HG03521 (cell line): Measurements from ENCODE around the gene PLEK2.
"Not testable (repeated sequence)": the region's sequence is repeated elsewhere in the genome, so short reads cannot be mapped to it uniquely, and the experiment has no call there.

Experiments
- ATAC-seq: cut with Tn5 transposase; IDR thresholded peaks from one replicate; pipeline ENCODE4 v1.9.1; 2021; ENCODE audit warnings: mild to moderate bottlenecking, moderate library complexity; ENCODE audit not compliant: unreplicated experiment

PLEK2 gene

DNA sequence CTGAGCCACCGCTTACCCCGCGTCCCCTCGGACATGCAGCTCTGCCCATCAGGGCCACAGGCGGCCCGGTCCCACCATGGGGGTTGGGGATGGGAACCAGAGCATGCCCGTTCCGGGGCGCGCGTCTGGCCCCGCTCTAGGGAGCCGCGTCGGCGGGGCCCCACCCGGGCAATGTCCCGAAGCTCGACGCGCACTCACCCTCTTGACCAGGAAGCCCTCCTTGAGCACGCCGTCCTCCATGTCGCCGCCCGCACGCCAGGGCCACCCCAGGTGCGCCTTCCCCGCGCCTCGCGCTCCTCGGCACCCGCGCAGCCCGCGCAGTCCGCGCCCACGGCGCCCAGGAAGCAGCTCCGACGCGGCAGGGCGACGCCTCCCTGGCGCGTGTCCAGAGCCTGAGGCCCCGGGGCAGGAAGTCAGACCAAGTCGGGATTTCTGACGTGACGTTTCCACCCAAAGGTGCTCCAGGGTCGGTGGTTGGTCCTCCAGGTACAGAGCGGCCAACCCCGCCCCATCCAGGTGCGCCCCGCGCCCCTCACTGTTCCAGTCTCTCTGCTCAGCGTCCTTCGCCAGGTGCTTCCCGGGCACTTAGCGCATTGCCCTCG, at the start of gene PLEK2:
Gene PLEK2, minus strand, starts transcription at position 346 of the 602 bp plus-strand sequence. Its CDS starts 106 bp downstream, at position 240.
- ATAC-seq: no peak

DNA sequence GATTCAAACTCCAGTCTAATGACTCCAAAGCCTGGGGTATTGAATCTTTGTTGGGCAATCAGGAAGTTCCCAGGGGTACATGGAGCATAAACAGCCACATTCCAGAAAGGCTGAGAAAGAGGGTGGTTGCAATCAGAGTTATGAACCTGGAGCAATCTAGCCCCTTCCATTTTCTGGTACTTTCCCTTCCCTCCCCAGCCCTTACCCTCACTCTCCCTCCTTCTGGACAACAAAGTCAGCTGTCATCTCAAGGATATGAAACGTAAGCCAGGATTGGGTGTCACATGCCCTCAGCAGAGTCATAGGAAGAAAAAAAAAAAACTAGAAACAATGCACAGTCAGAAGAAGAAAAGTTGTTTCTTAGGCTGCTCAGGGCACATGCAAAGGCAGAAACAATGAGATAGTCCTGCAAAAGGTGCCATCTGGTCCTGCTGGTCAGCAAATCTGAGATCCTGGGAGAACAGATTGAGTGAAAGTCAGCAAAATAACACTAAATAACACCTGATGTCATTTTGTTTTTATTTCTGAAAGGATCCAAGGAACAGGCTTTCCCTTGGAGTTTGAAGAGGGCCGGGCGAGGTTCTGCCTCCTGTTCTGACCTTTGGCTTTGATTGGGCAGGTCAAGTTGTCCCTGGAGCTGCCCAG, 49.5 kb upstream of the PLEK2 start:
- ATAC-seq: no peak

- no peak for ATAC-seq
Measured at GRCh38 chr14:67459336-67459735, 47.4 kb upstream of the PLEK2 start.

- no peak for ATAC-seq
Measured at GRCh38 chr14:67457782-67458181, 45.8 kb upstream of the PLEK2 start.

GRCh38 chr14:67456732-67457131, 44.8 kb upstream of the PLEK2 start:
- no peak for ATAC-seq

DNA sequence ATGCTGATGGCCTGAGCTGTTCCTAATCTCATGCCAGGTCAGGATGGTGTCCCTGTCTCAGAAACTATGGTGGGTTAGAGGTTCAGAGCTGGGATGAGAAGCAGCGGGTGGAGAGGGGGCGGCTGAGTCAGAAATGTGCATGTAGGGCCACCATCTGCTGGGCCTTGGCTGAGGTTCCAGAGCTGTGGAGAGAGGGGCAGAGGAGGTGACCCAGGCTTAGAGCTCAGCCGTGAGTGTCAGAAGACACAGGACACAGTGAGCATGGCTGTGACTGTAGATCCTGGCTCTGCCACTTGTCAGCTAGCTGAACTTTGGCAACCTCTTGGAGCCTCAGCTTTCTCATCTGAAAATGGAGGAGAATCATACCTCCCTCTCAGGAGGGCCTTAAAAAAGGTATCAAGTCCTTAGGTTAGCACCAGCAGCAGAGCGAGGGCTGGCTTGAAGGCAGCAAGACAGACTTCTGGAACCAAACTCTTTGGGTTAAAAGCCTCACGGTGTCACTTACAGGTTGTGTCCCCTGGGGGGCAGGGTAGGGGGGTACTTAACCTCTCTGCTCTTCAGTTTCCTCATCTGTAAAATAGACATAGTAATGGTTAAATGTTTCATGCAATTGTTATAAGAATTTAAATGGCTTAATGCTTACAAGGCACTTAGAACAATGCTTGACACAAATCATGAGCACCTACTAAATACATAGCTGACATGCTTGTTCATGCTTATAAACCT, 41.8 kb upstream of the PLEK2 start:
- no peak for ATAC-seq

DNA sequence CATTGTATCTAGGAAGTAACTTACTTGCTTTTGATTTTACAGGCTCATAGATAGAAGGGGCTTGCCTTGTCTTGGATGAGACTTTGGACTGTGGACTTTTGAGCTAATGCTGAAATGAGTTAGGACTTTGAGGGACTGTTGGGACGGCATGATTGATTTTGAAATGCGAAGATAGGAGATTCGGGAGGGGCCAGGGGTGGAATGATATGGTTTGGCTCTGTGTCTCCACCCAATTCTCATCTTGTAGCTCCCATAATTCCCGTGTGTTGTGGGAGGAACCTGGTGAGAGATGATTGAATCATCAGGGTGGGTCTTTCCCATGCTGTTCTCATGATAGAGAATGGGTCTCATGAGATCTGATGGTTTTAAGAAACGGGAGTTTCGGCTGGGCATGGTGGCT, 39.7 kb upstream of the PLEK2 start:
- ATAC-seq: not testable (repeated sequence)

DNA sequence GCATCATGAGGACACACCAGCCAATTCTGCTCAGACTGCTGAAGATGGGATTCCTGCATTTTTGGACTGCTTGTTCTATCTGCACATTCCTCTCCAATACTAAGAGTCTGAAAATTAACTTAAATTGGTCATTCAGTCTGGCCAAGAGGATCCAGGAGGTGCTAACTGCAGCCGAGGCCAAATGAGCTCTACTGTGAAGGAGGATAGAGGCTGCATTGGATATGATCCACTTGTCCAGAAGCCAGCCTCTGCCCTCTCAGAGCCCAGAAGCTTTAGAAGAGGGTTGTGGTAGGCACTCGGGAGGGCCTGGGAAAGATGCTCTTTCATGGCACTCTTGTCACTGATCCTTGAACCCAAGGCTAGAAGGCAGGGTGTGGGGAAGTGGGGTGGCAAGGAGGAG, 37.1 kb upstream of the PLEK2 start:
- ATAC-seq: no peak

DNA sequence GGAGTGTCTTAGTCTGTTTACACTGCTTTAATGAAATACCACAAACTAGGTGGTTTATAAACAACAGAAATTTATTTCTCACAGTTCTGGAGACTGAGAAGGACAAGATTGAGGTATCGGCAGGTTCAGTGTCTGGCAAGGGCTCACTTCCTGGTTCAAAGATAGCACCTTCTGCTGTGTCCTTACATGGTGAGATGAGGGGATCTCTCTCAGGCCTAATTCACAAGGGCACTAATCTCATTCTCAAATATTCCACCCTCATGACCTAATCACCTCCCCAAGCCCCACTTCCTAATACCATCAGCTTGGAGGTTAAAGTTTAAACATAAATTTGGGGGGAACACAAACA, 35.0 kb upstream of the PLEK2 start:
- ATAC-seq: no peak

GRCh38 chr14:67446371-67447032, 34.5 kb upstream of the PLEK2 start:
- ATAC-seq: no peak

DNA sequence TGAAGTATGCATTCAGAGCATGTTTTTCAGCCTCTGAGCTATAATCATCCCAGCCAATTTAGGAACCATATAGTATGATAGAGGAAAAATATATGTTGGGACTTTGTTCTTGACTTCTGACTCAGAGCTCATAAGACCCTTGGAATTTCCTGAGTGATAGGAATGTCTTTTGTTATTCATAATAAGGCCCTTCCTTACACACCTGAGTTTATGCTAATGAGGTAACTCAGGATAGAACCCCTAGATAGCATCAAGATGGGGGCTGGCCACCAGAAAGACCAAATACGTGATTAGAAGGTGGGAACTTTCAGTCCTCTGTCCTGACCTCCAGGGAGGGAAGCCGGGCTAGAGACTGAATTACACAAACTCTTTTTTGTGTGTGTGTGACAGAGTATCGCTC, 32.4 kb upstream of the PLEK2 start:
- ATAC-seq: no peak

DNA sequence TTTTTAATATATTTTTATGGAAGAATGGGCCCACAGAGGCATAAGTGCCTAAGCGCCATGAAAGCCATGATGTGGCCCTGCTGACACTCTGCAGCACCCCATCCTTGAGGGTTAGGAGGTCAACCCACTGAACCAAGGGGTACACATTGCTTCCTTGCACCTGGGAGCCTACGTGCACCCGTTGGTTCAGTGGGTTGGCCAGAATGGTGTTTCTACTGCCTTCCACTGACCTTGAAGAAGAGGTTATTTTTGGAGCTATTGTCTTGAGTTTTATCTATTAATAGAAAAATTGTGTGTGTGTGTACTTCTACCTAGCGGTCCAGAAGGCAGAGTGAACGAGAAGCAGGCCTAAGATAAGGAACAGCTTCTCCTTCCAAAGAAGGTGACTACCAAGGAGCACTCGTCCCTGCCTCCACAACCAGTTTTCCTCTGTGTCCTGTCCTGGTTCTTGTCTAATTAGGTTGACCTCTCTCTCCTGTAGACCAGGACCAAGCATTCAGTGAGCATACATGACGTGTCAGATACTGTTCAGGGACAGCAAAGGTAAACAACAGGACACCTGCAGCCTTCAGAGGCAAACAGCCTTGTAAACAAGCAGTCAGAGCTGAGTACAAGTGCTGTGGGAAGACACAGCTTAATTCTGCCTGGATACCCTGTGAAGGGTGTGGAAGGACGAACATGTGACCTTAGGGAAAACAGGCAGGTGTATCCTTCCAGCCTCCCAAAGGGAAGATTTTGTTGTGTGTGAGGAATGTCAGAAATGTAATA, 30.4 kb upstream of the PLEK2 start:
- ATAC-seq: no peak

GRCh38 chr14:67441672-67442071, 29.7 kb upstream of the PLEK2 start:
- ATAC-seq: no peak

DNA sequence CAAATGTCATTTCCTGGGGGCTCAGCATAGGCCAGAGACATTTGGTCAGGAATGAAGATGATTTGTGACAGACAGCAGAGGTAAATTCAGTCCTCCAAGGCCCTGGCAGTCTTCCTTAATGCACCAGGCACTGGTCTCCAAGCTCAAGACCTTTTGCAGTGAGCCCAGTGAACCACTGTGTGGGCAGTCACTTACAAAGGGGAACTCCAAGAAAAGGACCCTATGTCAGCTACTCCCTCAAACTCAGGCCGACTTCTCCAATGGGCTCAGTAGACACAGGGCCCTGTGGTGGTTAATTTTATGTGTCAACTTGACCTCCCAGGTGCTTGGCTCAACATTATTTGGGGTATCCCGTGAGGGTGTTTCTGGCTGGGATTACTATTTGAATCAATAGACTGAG, 29.3 kb upstream of the PLEK2 start:
- no peak for ATAC-seq

DNA sequence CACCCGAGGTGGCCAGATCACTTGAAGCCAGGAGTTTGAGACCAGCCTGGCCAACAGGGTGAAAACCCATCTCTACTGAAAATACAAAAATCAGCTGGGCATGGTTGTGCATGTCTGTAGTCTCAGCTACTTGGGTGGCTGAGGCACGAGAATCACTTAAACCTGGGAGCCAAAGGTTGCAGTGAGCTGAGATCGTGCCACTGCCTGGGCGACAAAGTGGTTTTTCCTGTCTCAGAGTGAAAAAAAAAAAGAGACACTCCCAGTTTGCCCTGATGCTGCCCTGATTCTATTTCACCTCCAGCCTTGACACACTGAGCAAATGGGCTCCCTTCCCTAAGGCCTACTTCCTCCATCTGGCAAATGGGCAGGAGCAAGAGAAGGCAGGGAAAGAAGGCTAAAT, 28.5 kb upstream of the PLEK2 start:
- no peak for ATAC-seq

- ATAC-seq: no peak
Measured at GRCh38 chr14:67438969-67439368, 27.0 kb upstream of the PLEK2 start.

DNA sequence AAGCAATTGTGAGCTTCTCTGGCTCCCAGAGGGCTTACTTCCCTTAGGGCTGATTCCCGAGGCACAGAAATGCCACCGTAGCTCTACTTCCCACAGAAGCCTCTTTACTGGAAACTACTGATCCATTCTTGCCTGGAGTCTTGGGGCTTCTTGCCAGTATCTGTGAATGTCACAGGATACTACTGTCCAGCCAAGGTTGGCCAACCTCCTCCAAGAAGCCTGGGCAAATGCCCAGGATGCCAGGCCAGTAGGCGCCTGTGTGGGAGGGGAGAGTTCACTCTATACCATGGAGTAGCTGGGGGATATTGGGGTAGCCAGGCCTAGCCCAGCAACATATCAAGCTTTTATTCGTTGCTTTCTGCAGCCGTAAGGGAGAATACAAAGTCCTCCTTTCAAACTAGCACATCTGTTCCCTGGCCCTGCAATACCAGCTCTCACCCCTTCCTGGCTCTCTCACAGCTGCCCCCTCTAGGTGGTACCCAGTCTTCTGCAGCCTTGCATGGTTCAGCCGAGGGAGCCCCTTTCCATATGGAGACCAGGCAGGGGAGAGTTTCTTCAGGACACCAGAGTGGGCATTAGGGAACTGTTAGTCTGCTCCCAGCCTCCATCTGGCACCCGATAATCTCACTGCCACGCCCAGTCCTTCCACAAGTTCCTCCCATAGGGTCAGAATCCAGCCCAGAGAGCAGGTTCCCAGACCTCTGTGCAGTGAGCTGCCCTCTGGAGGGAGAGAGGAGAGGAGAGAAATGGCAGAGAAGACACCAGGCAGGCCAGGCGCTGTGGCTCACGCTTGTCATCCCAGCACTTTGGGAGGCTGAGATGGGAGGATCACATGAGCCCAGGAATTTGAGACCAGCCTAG, 24.3 kb upstream of the PLEK2 start:
- no peak for ATAC-seq

- no peak for ATAC-seq
Measured at GRCh38 chr14:67435603-67436002, 23.6 kb upstream of the PLEK2 start.

DNA sequence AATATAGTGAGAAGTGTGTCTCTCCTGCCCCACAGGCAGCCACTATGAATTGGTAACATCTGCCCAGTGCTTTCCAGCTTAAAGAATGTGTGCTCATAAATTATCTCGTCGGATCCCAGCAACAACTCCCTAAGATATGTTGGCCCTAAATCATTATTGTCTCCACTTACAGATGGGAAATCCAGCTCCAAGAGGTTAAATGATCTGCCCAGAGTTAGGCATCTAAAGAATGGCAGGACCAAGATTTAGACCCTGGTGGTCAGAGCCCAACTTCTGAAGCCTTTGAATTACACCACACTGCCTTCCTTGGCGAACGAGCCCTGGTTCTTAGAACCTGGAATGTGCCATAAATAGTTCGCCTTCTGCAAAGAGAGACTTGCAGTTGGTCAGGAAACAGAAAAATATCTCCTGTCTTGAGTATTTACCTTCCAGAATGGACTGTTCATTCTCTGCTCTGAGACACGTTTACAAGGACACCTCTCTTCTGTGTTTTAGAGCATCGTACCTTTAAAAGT, 20.1 kb upstream of the PLEK2 start:
- ATAC-seq: no peak
